Suppressor macrophage (primary cell): ENCODE data around the gene TULP4.
"Not testable (repeated sequence)": the region's sequence is repeated elsewhere in the genome, so short reads cannot be mapped to it uniquely, and the experiment has no call there.

Experiments
- DNase-seq, 4 experiments: peaks; one replicate each; pipeline ENCODE4 v3.0.0-alpha.2; 2020 to 2022

TULP4 gene

DNA sequence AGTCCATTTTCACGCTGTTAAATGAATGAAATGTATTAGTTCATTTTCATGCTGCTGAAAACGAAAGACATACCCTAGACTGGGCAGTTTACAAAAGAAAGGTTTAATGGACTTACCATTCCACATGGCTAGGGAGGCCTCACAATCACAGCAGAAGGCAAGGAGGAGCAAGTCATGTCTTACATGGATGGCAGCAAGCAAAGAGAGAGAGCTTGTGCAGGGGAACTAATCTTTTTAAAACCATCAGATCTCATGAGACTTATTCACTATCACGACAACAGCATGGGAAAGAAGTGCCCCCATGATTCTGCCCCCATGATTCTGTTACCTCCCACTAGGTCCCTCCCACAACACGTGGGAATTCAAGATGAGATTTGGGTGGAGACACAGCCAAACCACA is 79.7 kb downstream of the TULP4 start:
- DNase-seq: not testable (repeated sequence)

- no peak for DNase-seq
Measured at GRCh38 chr6:158396136-158396535, 83.9 kb downstream of the TULP4 start.

- DNase-seq: no peak
Measured at GRCh38 chr6:158397578-158397977, 85.3 kb downstream of the TULP4 start.

DNA sequence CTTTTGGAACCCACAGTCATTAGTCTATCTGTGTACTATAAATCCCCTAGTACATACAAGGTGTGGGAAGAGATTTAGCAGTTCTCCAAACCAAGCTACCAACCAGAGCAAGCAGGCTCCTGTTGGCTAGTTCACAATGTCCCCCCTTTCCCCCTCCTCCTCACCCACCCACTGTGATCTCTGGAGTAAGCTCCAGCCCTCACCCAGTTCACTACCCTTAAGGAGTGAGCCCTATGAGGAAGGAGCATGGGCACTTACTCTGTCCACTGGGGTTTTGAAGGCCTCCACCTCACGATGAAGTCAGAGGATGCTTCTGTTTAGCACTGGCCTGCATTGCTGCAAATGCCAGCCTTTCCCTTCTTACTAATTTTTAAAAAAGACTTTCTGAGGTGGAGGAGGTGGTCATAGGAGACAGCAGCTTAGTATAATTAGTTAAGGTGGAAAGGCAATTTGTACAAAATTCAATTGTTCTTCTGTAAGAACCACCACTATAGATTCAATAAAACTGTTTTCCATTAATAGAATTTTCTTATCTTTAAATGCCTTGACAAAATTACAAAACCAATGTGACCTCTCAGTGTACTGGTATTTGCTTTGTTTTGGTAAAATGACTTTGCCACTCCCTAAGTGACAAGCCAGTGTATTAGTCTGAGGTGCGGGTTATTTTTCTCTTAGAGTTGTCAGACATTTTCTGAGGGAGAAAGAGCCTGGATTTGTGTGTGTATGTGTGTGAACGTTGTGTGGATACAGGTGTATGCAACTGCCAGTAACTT is 86.2 kb downstream of the TULP4 start:
- DNase-seq: peak in 1 of 4 experiments; percentile 12

GRCh38 chr6:158399040-158399700 is 86.9 kb downstream of the TULP4 start:
- DNase-seq: peak in 1 of 4 experiments; percentile 11

GRCh38 chr6:158402184-158402583 is 89.9 kb downstream of the TULP4 start:
- DNase-seq: peak in 1 of 4 experiments; percentile 8

DNA sequence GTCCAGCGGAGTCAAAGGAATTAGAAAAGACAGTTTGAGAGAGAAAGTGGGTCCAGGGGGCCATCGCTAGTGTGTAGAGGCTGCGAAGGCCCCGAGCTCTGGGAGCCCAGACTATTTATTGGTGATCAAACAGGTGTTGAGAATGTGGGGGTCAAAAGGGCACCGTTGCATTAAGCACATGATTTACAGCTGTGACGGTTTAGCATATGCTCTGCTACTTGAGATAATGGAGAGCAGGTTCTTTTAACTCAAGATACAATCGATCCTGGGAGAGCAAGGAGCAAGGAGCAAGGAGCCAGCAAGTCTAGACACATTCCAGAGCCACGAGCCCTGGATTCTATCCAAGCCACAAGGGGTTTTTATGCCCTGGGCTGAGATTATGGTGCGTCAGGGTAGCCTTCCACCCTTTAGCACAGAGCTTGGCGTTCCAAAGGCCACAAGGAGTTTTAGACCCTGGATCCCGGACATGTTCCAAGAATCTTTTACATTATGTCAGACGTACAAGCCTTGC is 93.1 kb downstream of the TULP4 start:
- DNase-seq: not testable (repeated sequence)

DNA sequence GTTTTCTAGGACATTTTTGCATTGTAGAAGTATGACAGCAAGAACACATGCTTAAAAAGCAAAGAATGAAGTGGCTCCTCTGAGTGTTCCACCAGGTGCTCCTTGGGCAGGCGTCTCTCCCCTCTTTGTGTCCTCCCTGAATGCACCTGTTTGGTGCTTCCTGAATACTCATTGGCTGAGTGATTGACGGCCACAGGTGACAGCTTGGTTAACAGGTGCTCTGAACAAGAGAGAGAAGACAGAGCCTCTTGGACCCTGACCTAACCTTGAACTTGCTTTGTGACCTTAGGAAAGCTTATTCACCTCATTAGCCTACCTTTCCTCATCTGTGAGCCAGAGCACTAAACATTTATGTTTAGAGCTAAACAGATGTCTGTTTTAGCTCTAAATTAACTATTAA is 93.7 kb downstream of the TULP4 start:
- DNase-seq: no peak

GRCh38 chr6:158406736-158407135 is 94.5 kb downstream of the TULP4 start:
- no peak for DNase-seq

DNA sequence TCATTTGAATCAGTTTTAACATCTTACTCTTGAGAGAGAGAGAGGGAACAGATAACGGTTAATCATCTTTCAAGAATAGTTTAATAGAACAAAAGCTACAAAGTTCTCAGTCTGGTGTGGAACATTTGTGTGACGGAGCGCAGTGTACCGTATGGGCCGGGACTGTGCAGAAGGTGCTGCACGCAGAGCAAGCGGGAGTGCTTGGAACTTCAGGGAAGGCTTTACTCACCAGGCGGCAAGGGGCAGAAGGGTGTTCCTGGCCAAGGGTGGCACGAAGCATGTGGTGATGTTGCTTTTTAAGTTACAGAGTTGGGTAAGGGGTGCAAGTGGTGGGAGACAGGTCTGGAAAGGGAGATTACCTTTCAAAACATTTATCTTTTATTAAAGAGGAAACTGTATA is 95.7 kb downstream of the TULP4 start:
- no peak for DNase-seq

- DNase-seq: no peak
Measured at GRCh38 chr6:158408552-158409130, 96.4 kb downstream of the TULP4 start.

DNA sequence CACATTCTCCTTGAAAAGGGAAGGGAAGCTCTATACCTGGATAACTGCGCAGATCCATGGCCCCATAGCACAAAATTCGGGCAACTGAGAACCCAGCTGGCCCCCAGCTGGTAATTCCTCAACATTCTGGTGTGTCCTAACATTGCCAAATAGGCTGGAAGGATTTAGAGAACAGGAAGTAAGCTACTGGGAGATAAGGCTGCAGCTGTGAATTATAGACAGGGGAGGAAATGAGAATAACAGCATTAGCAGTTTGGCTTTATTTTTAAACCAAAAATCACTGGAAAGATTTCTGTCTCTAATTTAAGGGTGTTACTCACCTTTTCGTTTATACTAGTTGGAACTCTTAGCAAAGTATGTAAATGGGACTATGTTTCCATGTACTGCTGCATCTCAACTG is 97.2 kb downstream of the TULP4 start:
- DNase-seq: peak; percentile 35 to 66 (median 54)

DNA sequence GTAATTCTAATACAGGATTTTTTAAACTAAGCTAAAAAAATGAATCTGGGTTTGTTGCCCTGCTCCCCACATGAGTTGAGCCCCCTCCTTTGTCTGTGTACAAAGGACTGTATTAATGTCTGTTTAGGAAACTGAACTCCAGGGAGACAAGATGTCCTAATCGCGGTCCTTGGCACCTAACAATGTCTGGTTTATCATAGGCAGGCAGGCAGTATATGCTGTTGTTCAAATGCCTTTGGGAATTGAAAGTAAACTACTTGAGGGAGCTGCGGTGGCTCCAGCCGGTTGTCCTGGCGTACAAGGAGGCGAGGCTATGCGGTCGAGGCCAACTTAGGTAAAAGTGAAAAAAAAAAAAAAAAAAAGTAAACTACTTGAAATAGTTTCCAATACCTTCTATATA is 98.5 kb downstream of the TULP4 start:
- no peak for DNase-seq

- no peak for DNase-seq
Measured at GRCh38 chr6:158411998-158412397, 99.7 kb downstream of the TULP4 start.

GRCh38 chr6:158413028-158413427 is 100.8 kb downstream of the TULP4 start:
- no peak for DNase-seq

GRCh38 chr6:158413814-158414565 is 101.7 kb downstream of the TULP4 start:
- peak; percentile 41 to 64 (median 55) for DNase-seq

GRCh38 chr6:158414851-158415262 is 102.6 kb downstream of the TULP4 start:
- DNase-seq: no peak

DNA sequence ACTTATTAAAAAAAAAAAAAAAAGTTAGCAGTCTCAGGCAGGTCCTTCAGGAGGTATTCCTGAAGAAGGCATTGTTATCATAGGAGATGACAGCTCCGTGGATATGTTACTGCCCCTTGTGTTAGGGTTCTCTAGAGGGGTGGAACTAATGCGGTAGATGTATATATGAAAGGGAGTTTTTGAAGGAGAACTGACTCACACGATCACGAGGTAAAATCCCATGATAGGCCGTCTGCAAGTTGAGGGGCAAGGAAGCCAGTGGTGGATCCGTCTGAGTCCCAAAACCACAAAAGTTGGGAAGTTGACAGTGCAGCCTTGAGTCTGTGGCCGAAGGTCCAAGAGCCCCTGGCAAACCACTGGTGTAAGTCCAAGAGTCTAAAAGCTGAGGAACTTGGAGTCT is 103.4 kb downstream of the TULP4 start:
- no peak for DNase-seq

GRCh38 chr6:158416883-158417759 is 104.9 kb downstream of the TULP4 start:
- DNase-seq: no peak

DNA sequence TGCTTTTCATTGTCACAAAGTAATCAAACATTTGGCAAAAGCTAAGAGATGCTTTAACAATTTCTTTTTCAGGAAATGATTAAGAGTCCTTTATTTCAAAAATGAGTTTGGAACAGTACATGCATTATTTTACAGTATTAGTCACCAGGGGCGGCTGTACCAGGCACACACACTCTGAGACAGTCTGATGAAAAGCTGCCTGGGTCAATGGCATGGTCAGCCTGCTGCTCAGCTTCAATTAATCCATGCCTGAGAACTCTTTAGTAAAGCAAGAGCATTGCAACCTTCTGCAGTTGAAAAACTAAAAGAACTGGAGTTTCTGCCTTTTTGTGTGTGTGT is 105.5 kb downstream of the TULP4 start:
- no peak for DNase-seq

DNA sequence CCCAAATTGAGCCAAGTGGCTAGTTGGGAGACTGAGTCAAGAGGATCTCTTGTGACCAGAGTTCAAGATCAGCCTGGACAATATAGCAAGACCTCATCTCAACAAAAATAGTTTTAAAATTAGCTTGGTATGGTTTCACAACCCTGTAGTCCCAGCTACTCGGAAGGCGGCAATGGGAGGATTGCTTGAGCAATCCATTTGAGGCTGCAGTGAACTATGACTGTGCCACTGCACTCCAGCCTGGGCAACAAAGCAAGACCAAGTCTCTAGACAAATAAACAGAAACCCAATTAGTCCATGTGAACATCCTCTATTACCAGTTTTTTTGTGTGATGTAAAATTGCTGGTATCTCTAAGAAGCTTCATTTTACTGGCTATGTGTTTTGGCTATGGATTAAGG is 106.2 kb downstream of the TULP4 start:
- DNase-seq: peak in 3 of 4 experiments; percentile 43 to 47 (median 46)

GRCh38 chr6:158419339-158419909 is 107.2 kb downstream of the TULP4 start:
- no peak for DNase-seq
